GM18499 (cell line): Measurements from ENCODE around the gene FEZ2.

Experiments used
- ATAC-seq: cut with Tn5 transposase; IDR thresholded peaks from one replicate; pipeline ENCODE4 v1.9.1; 2021; ENCODE audit warnings: moderate number of reproducible peaks; ENCODE audit not compliant: insufficient read depth, unreplicated experiment

Gene FEZ2

GRCh38 chr2:36536776-36537175 is 61.2 kb downstream of the FEZ2 start:
- ATAC-seq, result no peak

- no peak for ATAC-seq
These were observed 62.9 kb downstream of the FEZ2 start for GRCh38 chr2:36535099-36535498.

- no peak for ATAC-seq
These were observed 63.6 kb downstream of the FEZ2 start for GRCh38 chr2:36534275-36534799.

- ATAC-seq, result no peak
These were observed 67.0 kb downstream of the FEZ2 start for GRCh38 chr2:36530983-36531354.

- peak; percentile 91 for ATAC-seq
These were observed 67.6 kb downstream of the FEZ2 start for GRCh38 chr2:36530178-36530982.

- ATAC-seq, result no peak
These were observed 69.1 kb downstream of the FEZ2 start for GRCh38 chr2:36528766-36529392.

GRCh38 chr2:36528274-36528673 is 69.7 kb downstream of the FEZ2 start:
- peak; percentile 48 for ATAC-seq

GRCh38 chr2:36526226-36526625 is 71.7 kb downstream of the FEZ2 start:
- ATAC-seq, result no peak

GRCh38 chr2:36525245-36525644 is 72.7 kb downstream of the FEZ2 start:
- ATAC-seq, result no peak

- ATAC-seq, result no peak
These were observed 74.8 kb downstream of the FEZ2 start for GRCh38 chr2:36523153-36523552.

GRCh38 chr2:36520431-36520830 is 77.5 kb downstream of the FEZ2 start:
- ATAC-seq, result no peak

- ATAC-seq, result no peak
These were observed 81.7 kb downstream of the FEZ2 start for GRCh38 chr2:36516136-36516870.

- ATAC-seq, result no peak
These were observed 82.4 kb downstream of the FEZ2 start for GRCh38 chr2:36515538-36515937.

GRCh38 chr2:36513661-36514060 is 84.3 kb downstream of the FEZ2 start:
- no peak for ATAC-seq

- ATAC-seq, result no peak
These were observed 85.3 kb downstream of the FEZ2 start for GRCh38 chr2:36512705-36513104.

- no peak for ATAC-seq
These were observed 85.9 kb downstream of the FEZ2 start for GRCh38 chr2:36511858-36512603.

GRCh38 chr2:36509075-36509474 is 88.9 kb downstream of the FEZ2 start:
- ATAC-seq, result no peak

- ATAC-seq, result peak; percentile 90
These were observed 90.6 kb downstream of the FEZ2 start for GRCh38 chr2:36507408-36507812.
